SW480 (cell line): Measurements from ENCODE around the gene ACTG1.
A peak's percentile ranks its signal among the peaks of the same experiment; 100 is the strongest.

ENCODE experiments used
- DNase-seq: peaks from one replicate; pipeline ENCODE4 v3.0.0-alpha.2; 2016; ENCODE audit warnings: low spot score

The ACTG1 gene

DNA sequence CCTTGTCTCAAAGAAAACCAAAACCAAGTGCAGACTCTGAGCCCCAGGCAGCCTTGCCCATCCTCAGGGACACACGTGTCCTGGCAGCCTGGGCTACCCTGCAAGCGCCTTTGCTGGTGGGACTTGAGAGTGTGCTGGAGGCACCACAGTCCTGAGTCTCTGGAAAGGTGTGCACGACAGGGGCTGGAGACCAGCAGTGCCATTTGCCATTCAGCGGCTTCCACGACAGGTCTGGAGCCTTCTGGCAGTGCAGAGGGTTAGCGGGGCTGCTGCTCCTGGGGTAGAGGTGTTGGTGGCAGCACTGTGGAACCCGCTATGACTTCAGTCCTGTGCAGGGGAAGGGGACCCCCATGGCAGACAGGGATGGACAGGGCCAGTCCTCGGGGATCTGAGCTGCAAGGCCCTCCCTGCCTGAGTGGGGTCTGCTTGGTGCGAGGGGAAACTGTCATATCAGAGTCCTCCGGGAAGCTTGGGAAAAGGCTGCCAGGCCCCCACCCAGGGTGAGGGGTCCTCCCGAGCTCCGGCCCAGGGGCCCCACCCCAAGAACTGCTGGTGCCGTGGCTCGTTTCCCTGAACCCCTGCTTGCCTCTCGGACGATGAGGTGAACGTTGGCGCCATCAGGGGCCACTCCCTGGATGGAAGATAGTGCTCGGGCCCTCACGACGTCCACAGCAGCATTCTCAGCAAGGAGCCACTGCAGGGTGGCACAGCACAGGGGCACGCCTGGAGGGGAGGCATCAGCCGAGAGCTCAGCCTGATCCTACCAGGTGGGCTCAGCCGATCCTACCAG is 32.8 kb upstream of the ACTG1 start:
- DNase-seq, result no peak

DNA sequence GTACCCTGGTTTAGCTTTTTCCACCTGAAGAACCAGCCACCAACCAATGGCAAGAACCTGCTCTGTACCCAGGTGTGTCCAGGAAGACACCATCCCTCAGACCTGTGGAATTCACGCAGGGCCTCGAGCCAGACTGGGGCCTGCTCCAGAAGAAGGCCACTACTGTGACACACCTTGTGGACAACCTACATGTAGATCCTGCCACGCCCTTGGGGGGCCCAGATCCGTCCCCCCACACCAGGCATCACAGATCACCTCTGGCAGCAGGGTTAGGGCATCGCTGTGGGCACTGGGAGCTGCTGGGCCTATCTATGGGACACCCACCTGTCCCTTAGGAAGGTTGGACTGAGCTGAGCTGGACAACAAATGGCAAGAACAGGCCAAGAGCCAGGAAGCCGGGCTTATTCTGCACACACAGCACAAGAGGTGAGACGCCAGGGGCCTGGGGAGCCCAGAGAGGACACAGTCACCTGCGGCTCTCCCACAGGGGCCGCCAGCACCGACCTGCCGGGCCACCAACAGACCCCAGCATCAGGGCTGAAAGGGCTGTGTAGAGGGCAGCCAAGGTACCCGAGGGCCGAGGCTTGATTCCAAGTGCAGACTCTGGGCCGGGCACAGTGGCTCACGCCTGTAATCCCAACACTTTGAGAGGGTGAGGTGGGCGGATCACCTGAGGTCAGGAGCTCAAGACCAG is 31.8 kb upstream of the ACTG1 start:
- DNase-seq, result no peak

DNA sequence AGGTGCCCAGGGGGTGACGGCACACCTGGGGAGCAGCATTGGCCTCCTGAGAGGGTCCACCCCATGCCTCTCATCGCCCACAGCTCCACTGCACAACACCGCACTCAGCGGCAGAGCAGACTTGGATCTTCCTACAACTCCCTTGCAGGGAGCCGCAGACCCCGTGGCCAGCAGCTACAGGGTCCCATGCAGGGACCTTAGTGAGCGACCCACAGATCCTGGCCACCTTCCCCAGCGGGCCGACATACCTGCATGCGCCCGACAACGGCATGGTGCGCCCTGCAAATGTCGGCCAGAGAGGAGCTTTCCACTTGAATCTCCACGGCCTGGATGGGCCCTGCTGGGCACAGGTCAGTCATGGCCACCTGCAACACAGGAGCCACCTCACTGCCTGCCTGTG is 31.2 kb upstream of the ACTG1 start:
- no peak for DNase-seq

DNA sequence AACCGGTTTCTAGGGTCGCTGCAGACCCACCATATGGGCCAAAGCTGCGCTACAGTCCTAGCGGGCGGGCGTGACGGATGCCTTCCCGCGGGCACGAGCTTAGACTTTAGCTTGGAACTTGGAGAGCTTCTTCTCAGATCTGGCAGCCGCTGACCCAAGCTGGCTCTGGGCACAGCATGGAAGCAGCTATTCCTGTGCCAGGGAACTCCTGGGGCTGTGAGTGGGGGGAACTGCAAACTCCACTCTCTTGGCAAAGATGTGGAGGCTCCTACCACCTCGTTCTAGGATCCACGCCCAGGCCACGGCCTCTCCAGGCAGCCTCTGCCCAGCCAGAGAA is 30.7 kb upstream of the ACTG1 start:
- no peak for DNase-seq

DNA sequence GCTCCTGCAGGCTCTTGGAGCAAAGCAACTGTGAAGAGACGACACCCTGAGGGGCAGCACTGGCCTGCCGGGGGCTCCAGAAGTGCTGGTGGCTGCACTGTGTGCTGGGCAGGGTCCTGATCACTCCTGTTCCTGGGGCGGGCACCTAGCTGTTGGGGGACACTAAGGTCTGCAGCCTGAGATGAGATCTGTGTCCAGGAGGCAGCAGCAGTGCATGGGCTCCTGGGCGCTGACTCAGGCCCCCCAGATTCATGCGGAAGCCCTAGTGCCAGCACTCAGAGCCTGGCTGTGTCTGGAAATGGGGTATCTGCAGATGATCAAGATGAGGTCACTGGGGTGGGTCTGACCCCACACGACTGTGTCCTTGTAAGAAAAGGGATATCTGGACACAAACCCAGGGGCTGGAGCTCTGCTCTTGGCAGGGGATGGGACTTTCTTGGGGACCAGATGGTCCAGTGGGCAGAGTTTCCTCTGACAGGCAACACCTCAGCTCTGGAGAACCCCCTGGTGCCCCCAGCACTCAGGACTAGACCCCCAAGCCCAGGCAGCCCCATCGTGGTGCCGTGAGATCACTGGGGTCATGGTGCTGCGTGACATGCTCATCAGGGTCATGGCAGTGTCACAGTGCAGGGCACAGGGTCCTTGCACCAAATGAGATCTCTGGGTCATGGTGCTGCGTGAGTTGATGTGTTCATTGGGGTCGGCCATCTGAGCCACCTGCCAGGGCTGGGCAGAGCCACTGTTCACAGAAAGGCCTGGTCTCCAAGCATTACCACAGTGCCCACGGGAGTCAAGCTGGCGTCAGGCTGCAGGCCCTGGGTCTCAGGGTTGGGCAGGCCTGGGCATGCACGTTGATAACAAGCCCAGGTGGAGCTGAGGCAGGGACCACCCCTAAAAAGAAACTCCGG is 30.1 kb upstream of the ACTG1 start:
- no peak for DNase-seq

DNA sequence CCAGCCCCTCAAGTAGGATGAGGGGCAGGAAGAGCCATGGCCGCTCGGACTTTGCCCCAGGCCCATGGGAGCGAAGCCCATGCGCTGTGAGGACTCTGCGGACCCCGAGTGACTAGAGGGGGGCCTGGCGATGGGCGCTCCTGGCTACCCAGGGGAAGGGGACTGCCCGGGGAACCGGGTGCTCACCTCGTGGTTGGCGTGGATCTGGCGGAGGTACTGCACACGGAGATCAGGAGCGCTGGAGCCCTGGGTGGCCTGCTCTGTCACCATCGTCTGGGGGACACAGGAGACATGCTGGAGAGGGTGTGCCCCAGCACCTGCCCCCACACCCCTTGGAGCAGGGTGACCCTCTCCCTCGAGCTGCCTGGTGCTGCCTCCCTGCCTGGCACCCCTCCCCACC is 28.5 kb upstream of the ACTG1 start:
- DNase-seq, result no peak

DNA sequence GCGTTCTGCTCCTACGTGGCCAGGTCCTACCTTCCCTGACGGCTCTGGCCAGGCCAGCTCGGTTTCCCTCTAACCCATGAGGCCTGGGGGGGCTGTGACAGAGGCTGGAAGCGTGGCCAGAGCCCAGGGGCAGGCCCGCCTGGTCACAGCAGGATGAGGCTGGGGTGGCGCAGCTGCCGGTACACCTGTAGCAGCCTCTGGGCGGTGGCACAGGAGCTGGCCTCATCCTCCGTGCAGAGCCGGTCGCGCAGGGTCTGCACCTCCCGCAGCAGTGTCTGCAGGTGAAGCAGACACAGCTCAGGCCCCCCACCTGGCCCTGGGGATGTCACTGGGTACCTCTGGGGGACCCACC is 28.1 kb upstream of the ACTG1 start:
- DNase-seq, result no peak

- no peak for DNase-seq
Measured at GRCh38 chr17:81539961-81540675, 27.5 kb upstream of the ACTG1 start.

DNA sequence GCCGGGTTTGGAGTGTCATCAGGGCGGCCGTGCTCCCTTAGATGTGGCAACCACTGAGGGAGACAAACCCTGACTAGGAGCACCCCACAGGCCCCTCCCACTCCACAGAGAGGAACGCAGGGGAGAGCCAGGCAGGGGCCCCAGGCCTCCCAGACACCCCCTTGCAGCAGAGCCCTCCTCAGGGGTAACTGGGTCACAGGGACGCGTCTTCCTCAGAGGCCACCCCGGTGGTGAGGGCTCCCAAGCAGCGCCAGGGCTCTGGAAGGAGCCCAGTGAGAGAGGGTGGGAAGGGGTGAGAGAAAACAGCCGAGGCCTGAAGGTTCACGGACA is 26.9 kb upstream of the ACTG1 start:
- no peak for DNase-seq

DNA sequence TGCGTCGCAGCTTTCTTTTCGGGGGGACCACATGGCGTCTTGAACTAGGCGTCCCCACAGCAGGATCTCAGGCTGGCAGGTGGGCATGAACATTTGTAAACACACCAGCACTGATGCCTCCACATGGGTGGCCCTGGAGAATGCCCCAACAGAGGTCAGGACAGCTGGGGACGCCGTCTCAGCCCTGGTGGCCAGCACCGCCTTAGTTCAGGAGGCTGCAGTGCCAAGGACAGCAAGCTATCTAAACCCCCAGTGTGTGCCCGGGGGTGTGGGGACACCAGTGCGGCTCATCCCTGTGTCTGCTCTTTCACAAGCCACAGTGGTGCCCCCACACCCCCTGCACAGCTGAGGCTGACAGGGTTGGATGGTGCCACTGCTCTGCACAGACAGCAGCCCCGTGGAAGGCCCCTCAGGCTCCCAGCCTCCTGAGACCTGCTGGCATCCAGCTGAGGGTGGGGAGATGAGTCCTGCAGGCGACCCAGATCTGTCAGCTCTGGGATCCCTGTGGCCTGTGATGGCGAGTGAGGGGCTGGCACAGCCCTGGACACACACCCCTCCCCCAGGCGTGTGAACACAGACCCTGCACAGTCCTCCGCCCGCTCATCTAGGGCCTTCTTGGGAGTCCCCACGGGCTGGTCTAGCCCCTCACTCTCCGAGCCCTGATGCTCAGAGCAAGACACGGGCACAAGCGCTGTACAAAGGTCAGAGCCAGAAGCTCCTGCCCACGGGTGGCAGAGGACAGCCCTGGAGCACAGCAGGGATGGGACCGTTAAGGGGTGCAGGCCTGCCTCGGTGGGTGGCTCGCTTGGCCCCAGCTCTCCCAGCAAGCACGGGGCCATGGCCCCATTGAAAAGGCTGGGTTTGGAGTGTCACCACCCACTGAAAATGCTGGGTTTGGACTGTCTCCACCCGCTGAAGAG is 26.3 kb upstream of the ACTG1 start:
- DNase-seq, result no peak

GRCh38 chr17:81537856-81538555 is 25.4 kb upstream of the ACTG1 start:
- DNase-seq, result no peak

GRCh38 chr17:81537343-81537855 is 24.8 kb upstream of the ACTG1 start:
- DNase-seq, result peak; percentile 55

GRCh38 chr17:81536299-81537290 is 24.0 kb upstream of the ACTG1 start:
- DNase-seq, result no peak

DNA sequence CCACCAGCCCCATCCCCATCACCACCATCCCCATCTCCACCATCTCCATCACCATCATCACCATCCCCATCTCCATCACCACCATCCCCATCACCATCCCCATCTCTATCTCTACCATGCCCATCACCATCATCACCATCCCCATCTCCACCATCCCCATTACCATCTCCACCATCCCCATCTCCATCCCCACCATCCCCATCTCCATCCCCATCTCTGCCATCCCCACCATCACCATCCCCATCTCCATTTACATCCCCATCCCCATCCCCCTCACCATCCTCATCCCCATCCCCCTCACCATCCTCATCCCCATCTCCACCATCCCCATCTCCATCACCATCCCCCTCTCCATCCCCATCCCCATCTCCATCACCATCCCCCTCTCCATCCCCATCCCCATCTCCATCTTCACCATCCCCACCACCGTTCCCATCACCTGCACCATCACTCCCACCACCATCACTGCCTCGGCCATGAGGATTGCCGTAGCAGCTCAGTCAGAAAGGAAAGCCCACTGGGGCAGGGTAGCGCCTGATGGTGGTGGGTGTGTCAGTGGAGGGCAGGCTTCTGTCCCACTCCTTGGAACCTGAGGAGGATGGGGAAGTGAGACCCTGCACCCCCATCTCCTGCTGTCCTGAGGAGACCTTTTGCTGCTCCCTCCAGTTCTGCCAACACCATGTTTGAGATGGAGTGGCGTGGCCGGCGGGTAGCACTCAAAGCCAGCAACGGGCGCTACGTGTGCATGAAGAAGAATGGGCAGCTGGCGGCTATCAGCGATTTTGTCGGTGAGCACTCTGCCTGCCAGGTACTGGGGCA is 23.1 kb upstream of the ACTG1 start:
- DNase-seq, result no peak

GRCh38 chr17:81535007-81535328 is 22.4 kb upstream of the ACTG1 start:
- no peak for DNase-seq

DNA sequence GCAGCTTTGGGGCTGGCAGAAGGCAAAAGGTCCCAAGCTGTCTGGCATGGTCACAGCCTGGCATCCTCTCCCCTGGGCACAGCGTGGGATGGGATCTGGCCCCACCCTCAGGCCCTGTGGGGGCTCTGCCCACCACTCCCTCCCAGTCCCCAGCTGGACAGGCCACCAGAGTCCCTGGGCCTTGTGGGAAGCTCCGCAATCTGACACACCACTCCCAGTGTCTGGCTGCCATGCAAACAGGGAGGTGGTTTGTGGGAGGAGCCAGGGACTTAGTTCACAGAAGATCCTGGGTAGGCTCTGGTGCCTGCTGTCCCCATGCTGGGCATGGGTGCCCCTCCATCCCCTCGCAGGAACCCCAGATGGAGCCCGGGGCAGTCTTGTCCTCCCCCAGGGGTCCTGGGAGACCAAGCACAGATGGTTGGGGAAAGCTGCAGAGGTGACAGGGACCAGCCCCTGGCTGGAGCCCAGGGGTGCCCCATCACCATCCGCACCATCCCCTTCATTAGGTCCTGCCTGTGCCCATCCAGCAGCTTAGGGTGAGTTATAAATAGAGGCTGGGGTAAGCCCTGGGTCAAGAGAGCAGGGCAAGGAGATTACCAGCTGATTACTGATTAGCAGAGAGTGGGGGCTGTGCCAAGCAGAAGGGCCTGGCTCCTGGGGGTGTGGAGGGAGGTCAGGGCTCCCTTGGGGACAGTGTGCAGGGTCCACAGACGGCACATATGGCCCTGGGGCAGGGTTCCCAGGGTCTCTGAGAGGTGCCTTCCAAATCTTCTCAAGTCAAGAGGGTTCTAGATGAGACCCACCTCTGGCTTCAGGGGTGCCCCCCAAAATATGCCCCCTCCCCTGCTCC is 21.8 kb upstream of the ACTG1 start:
- peak; percentile 60 for DNase-seq

DNA sequence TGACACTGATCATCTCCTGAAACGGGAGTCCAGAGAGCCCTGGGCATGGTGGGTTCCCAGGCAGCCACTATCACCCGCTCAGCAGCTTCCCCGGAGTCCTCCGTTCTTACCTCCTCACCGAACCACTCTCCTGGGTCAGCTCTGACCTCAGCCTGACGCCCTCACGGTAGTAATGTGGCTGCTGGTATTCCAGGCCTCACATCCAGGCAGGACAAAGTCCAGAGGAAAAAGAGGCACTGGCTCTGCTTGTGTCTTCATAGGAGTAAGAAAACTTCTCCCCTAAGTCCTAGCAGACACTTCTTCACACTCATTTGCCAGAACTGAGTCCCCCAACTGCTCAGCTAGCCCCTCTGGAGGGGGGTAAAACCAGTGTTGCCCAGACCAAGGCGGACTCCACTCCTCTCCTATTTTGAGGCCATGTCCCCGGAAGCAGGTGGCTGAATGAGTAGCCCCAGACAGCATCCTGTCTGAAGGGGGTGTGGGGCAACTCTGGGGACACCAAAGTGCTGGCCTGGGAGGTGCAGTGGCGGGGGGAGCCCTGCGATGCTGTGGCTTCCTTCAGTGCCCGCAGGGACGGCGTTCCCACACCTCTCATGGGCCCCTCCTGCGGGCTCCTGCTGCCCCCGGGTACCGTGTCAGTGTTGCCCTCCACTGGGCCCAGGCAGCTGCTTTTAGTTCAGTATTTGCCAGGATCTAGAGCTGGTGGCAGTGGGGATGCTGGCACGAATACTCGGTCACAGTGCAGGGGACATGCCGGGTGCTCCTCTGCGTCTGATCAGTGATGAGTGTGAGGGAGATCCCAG is 20.9 kb upstream of the ACTG1 start:
- no peak for DNase-seq
